ENCODE data around the gene CPEB1.

CPEB1 gene

GRCh38 chr15:82647045-82647834 is at the start of gene CPEB1:
CPEB1 (minus strand) TSS chr15:82647363; CDS start chr15:82628459, 18,904 bp downstream.
- DNase-seq (ENCODE audit: low read depth, low spot score), result no peak

- DNase-seq (ENCODE audit: low read depth, low spot score), result no peak
These were observed 45.0 kb upstream of the CPEB1 start for GRCh38 chr15:82692171-82692570.

GRCh38 chr15:82689147-82689546 is 42.0 kb upstream of the CPEB1 start:
- no peak for DNase-seq (ENCODE audit: low read depth, low spot score)

GRCh38 chr15:82688691-82689090 is 41.5 kb upstream of the CPEB1 start:
- no peak for DNase-seq (ENCODE audit: low read depth, low spot score)

GRCh38 chr15:82681371-82681770 is 34.2 kb upstream of the CPEB1 start:
- DNase-seq (ENCODE audit: low read depth, low spot score), result no peak

GRCh38 chr15:82680200-82681102 is 33.3 kb upstream of the CPEB1 start:
- peak; percentile 68 for DNase-seq (ENCODE audit: low read depth, low spot score)

GRCh38 chr15:82679626-82680199 is 32.5 kb upstream of the CPEB1 start:
- no peak for DNase-seq (ENCODE audit: low read depth, low spot score)

- no peak for DNase-seq (ENCODE audit: low read depth, low spot score)
These were observed 30.7 kb upstream of the CPEB1 start for GRCh38 chr15:82677720-82678323.

GRCh38 chr15:82674873-82675272 is 27.7 kb upstream of the CPEB1 start:
- DNase-seq (ENCODE audit: low read depth, low spot score), result no peak

- no peak for DNase-seq (ENCODE audit: low read depth, low spot score)
These were observed 23.5 kb upstream of the CPEB1 start for GRCh38 chr15:82670699-82671098.

GRCh38 chr15:82666606-82667005 is 19.4 kb upstream of the CPEB1 start:
- DNase-seq (ENCODE audit: low read depth, low spot score), result no peak

GRCh38 chr15:82664021-82664420 is 16.9 kb upstream of the CPEB1 start:
- DNase-seq (ENCODE audit: low read depth, low spot score), result no peak

GRCh38 chr15:82663186-82663600 is 16.0 kb upstream of the CPEB1 start:
- no peak for DNase-seq (ENCODE audit: low read depth, low spot score)

- no peak for DNase-seq (ENCODE audit: low read depth, low spot score)
These were observed 15.5 kb upstream of the CPEB1 start for GRCh38 chr15:82662641-82663040.

GRCh38 chr15:82660378-82660777 is 13.2 kb upstream of the CPEB1 start:
- no peak for DNase-seq (ENCODE audit: low read depth, low spot score)

- DNase-seq (ENCODE audit: low read depth, low spot score), result no peak
These were observed 9.6 kb upstream of the CPEB1 start for GRCh38 chr15:82656641-82657266.

GRCh38 chr15:82655606-82656005 is 8.4 kb upstream of the CPEB1 start:
- no peak for DNase-seq (ENCODE audit: low read depth, low spot score)

- no peak for DNase-seq (ENCODE audit: low read depth, low spot score)
These were observed 6.5 kb upstream of the CPEB1 start for GRCh38 chr15:82653483-82654168.

GRCh38 chr15:82651708-82652107 is 4.5 kb upstream of the CPEB1 start:
- no peak for DNase-seq (ENCODE audit: low read depth, low spot score)

GRCh38 chr15:82650046-82650670 is 3.0 kb upstream of the CPEB1 start:
- no peak for DNase-seq (ENCODE audit: low read depth, low spot score)
